WERI-Rb-1 (cell line): ENCODE results near the gene FRRS1L.

ENCODE experiments used
- DNase-seq: peaks from one replicate; pipeline ENCODE4 v3.0.0-alpha.2; 2020
- H3K27ac ChIP-seq: fragments of 250-450 bp; sonication (Bioruptor Pico); 2 replicates; pipeline ENCODE4 v1.5.1; 2020; ENCODE audit warnings: mild to moderate bottlenecking, moderate library complexity
- H3K27me3 ChIP-seq: fragments of 250-450 bp; sonication (Bioruptor Pico); 2 replicates; pipeline ENCODE4 v1.5.1; 2021; ENCODE audit warnings: mild to moderate bottlenecking, low read depth, moderate library complexity; ENCODE audit not compliant: insufficient read depth, severe bottlenecking
- H3K36me3 ChIP-seq: fragments of 250-450 bp; sonication (Bioruptor Pico); 2 replicates; pipeline ENCODE4 v1.5.1; 2020; ENCODE audit warnings: mild to moderate bottlenecking, moderate library complexity
- H3K4me3 ChIP-seq: 2 replicates; pipeline ENCODE4 v1.5.1; 2011; ENCODE audit warnings: low read depth, mild to moderate bottlenecking, control low read depth, low read length
- H3K9me3 ChIP-seq: fragments of 250-450 bp; sonication (Bioruptor Pico); 2 replicates; pipeline ENCODE4 v1.5.1; 2021; ENCODE audit warnings: mild to moderate bottlenecking, moderate library complexity; ENCODE audit not compliant: severe bottlenecking
- CTCF ChIP-seq: IDR thresholded peaks from 2 replicates; pipeline ENCODE4 v1.5.1; 2011; ENCODE audit warnings: low read depth, mild to moderate bottlenecking, control low read depth, inconsistent platforms, low read length

FRRS1L gene

GRCh38 chr9:109166771-109167601 is at the start of gene FRRS1L:
Gene FRRS1L (minus strand): TSS chr9:109167249. CDS start chr9:109167138, 111 bp downstream.
- no peak for TF ChIP-seq CTCF
- peaks cover 5% of the 10 kb centered on the region for H3K9me3 ChIP-seq
- H3K36me3 ChIP-seq, result no peaks in the 10 kb centered on the region; the same call in 1 of the 2 replicates
- no peaks in the 10 kb centered on the region for H3K27me3 ChIP-seq
- H3K27ac ChIP-seq, result no peak within 1 kb of the TSS
- DNase-seq, result peak; percentile 70
- peak within 1 kb of the TSS; percentile 34 for H3K4me3 ChIP-seq

- Histone ChIP-seq H3K36me3 (no peaks in the 10 kb centered on the region), H3K9me3 (peaks cover 3% of the 10 kb centered on the region), H3K27ac (no peak overlapping the region), H3K27me3 (no peaks in the 10 kb centered on the region), H3K4me3 (no peak overlapping the region)
- no peak for TF ChIP-seq CTCF
- no peak for DNase-seq
Measured at GRCh38 chr9:109214414-109214813, 47.4 kb upstream of the FRRS1L start.

GRCh38 chr9:109213285-109214121 is 46.5 kb upstream of the FRRS1L start:
- Histone ChIP-seq H3K36me3 (no peaks in the 10 kb centered on the region), H3K27me3 (no peaks in the 10 kb centered on the region), H3K9me3 (peaks cover 3% of the 10 kb centered on the region), H3K27ac (no peak overlapping the region), H3K4me3 (no peak overlapping the region)
- DNase-seq, result no peak
- TF ChIP-seq CTCF, result no peak

GRCh38 chr9:109212768-109213167 is 45.7 kb upstream of the FRRS1L start:
- H3K27me3 ChIP-seq, result no peaks in the 10 kb centered on the region
- H3K36me3 ChIP-seq, result no peaks in the 10 kb centered on the region
- no peak for DNase-seq
- H3K4me3 ChIP-seq, result no peak overlapping the region
- peaks cover 3% of the 10 kb centered on the region for H3K9me3 ChIP-seq
- no peak for TF ChIP-seq CTCF
- no peak overlapping the region for H3K27ac ChIP-seq

GRCh38 chr9:109206670-109207069 is 39.6 kb upstream of the FRRS1L start:
- no peak overlapping the region for H3K27ac ChIP-seq
- peak; percentile 36 for DNase-seq
- peak; percentile 37; the same call in 1 of the 2 replicates for TF ChIP-seq CTCF
- no peaks in the 10 kb centered on the region for H3K36me3 ChIP-seq
- H3K4me3 ChIP-seq, result no peak overlapping the region
- H3K27me3 ChIP-seq, result no peaks in the 10 kb centered on the region
- H3K9me3 ChIP-seq, result no peaks in the 10 kb centered on the region
